GM21447 (cell line): ENCODE data around the gene GLCCI1.
"Not testable (repeated sequence)": the region's sequence is repeated elsewhere in the genome, so short reads cannot be mapped to it uniquely, and the experiment has no call there.

Experiments used
- ATAC-seq: cut with Tn5 transposase; IDR thresholded peaks from one replicate; pipeline ENCODE4 v1.9.1; 2021; ENCODE audit not compliant: unreplicated experiment

Gene GLCCI1

GRCh38 chr7:7988706-7989105 lies 20.1 kb downstream of the GLCCI1 start:
- ATAC-seq = no peak

GRCh38 chr7:7989133-7989532 lies 20.5 kb downstream of the GLCCI1 start:
- ATAC-seq = no peak

GRCh38 chr7:7989616-7990440 lies 21.2 kb downstream of the GLCCI1 start:
- ATAC-seq = no peak

GRCh38 chr7:7990441-7990761 lies 21.8 kb downstream of the GLCCI1 start:
- no peak for ATAC-seq

GRCh38 chr7:7992506-7992905 lies 23.9 kb downstream of the GLCCI1 start:
- ATAC-seq = no peak

- ATAC-seq = not testable (repeated sequence)
These were observed 26.8 kb downstream of the GLCCI1 start for GRCh38 chr7:7995348-7995747.

GRCh38 chr7:7996568-7996967 lies 28.0 kb downstream of the GLCCI1 start:
- ATAC-seq = no peak

GRCh38 chr7:8000315-8000941 lies 31.8 kb downstream of the GLCCI1 start:
- ATAC-seq = no peak

GRCh38 chr7:8003077-8003476 lies 34.5 kb downstream of the GLCCI1 start:
- ATAC-seq = no peak

- no peak for ATAC-seq
These were observed 36.7 kb downstream of the GLCCI1 start for GRCh38 chr7:8005279-8005678.

GRCh38 chr7:8014399-8014798 lies 45.8 kb downstream of the GLCCI1 start:
- ATAC-seq = no peak

GRCh38 chr7:8015100-8015745 lies 46.6 kb downstream of the GLCCI1 start:
- no peak for ATAC-seq

GRCh38 chr7:8015746-8016120 lies 47.1 kb downstream of the GLCCI1 start:
- ATAC-seq = no peak

GRCh38 chr7:8017423-8017822 lies 48.8 kb downstream of the GLCCI1 start:
- no peak for ATAC-seq

- ATAC-seq = no peak
These were observed 50.4 kb downstream of the GLCCI1 start for GRCh38 chr7:8018961-8019360.

- ATAC-seq = no peak
These were observed 54.0 kb downstream of the GLCCI1 start for GRCh38 chr7:8022628-8023027.

- no peak for ATAC-seq
These were observed 66.6 kb downstream of the GLCCI1 start for GRCh38 chr7:8035192-8035591.

GRCh38 chr7:8035647-8036518 lies 67.3 kb downstream of the GLCCI1 start:
- ATAC-seq = peak; percentile 53

- no peak for ATAC-seq
These were observed 68.6 kb downstream of the GLCCI1 start for GRCh38 chr7:8037151-8037550.

GRCh38 chr7:8040768-8041369 lies 72.3 kb downstream of the GLCCI1 start:
- ATAC-seq = no peak
